Astrocyte (in vitro differentiated cells and primary cell): ENCODE data around the gene ERF.

Experiments
- EZH2 ChIP-seq: IDR thresholded peaks from 2 replicates; pipeline ENCODE4 v1.6.1; 2012; ENCODE audit warnings: mild to moderate bottlenecking, low read length, inconsistent platforms; ENCODE audit not compliant: insufficient read depth
- TF ChIP-seq, protein P1 (sequence below): IDR thresholded peaks from 2 replicates; pipeline ENCODE4 v1.5.1; 2011; ENCODE audit warnings: low read depth, mild to moderate bottlenecking, inconsistent platforms, low read length, moderate library complexity; ENCODE audit not compliant: insufficient read depth

DNA sequence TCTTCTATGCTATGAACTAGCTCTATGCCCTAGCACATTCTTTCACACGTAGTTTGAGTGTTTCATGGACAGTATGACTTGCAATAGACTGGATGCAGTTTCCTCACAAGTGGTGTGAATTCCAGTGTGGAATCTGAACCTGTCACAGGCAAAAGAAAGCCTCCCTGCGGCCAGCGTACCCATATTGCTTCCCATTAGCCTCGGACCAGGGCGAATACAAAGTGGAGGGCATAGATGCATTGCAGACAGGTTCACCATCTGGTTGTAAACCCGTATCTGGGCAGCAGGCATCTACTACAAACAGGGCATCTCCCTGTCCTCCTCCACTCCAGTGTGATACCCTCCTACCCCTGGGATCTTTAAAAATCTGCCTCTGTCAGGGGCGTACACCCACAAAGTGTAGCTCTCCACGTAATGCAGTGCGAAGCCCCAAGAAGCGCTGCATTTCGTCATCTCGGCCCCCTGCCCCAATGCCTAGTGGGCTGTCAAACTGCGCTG is 12.8 kb upstream of the ERF start:
- TF ChIP-seq, protein P1, sequence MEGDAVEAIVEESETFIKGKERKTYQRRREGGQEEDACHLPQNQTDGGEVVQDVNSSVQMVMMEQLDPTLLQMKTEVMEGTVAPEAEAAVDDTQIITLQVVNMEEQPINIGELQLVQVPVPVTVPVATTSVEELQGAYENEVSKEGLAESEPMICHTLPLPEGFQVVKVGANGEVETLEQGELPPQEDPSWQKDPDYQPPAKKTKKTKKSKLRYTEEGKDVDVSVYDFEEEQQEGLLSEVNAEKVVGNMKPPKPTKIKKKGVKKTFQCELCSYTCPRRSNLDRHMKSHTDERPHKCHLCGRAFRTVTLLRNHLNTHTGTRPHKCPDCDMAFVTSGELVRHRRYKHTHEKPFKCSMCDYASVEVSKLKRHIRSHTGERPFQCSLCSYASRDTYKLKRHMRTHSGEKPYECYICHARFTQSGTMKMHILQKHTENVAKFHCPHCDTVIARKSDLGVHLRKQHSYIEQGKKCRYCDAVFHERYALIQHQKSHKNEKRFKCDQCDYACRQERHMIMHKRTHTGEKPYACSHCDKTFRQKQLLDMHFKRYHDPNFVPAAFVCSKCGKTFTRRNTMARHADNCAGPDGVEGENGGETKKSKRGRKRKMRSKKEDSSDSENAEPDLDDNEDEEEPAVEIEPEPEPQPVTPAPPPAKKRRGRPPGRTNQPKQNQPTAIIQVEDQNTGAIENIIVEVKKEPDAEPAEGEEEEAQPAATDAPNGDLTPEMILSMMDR = no peak
- no peak for TF ChIP-seq EZH2
